H9 (cell line): ENCODE data around the gene CCNB2. TPM values are rescaled to one million over a fixed set of nuclear protein-coding genes. Genes with fewer than 3 reads are reported as not detected.

Experiments
- DNase-seq: peaks from one replicate; pipeline ENCODE4 v3.0.0-alpha.2; 2017
- H2AFZ ChIP-seq: one replicate; pipeline ENCODE4 v1.6.1; 2013; ENCODE audit warnings: mild to moderate bottlenecking, low read length, control low read depth, moderate library complexity
- H2AK5ac ChIP-seq: 2 replicates; pipeline ENCODE4 v1.6.1; 2013; ENCODE audit warnings: low read length, control low read depth, mixed read lengths; ENCODE audit not compliant: insufficient read length
- H2BK120ac ChIP-seq: one replicate; pipeline ENCODE4 v1.6.1; 2013; ENCODE audit warnings: low read depth, mild to moderate bottlenecking, low read length, control low read depth, inconsistent platforms; ENCODE audit not compliant: poor library complexity, severe bottlenecking
- H2BK12ac ChIP-seq: 2 replicates; pipeline ENCODE4 v1.6.1; 2013; ENCODE audit warnings: low read length, control low read depth, mixed read lengths, low read depth; ENCODE audit not compliant: insufficient read length
- H2BK15ac ChIP-seq: 2 replicates; pipeline ENCODE4 v1.6.1; 2013; ENCODE audit warnings: low read depth, low read length, control low read depth
- H2BK20ac ChIP-seq: one replicate; pipeline ENCODE4 v1.6.1; 2013; ENCODE audit warnings: low read depth, mild to moderate bottlenecking, low read length, control low read depth, inconsistent platforms; ENCODE audit not compliant: poor library complexity, severe bottlenecking
- H2BK5ac ChIP-seq: 2 replicates; pipeline ENCODE4 v1.6.1; 2013; ENCODE audit warnings: low read length, control low read depth, mixed read lengths; ENCODE audit not compliant: insufficient read length
- H3K14ac ChIP-seq: 2 replicates; pipeline ENCODE4 v1.6.1; 2013; ENCODE audit warnings: low read length, control low read depth; ENCODE audit not compliant: insufficient read depth
- H3K18ac ChIP-seq: 2 replicates; pipeline ENCODE4 v1.6.1; 2013; ENCODE audit warnings: low read depth, mild to moderate bottlenecking, mixed read lengths, low read length, control low read depth; ENCODE audit not compliant: insufficient read length
- H3K23ac ChIP-seq: 2 replicates; pipeline ENCODE4 v1.6.1; 2013; ENCODE audit warnings: low read length, control low read depth, mixed read lengths, low read depth; ENCODE audit not compliant: insufficient read length
- H3K23me2 ChIP-seq: 2 replicates; pipeline ENCODE4 v1.6.1; 2013; ENCODE audit warnings: low read depth, mild to moderate bottlenecking, mixed read lengths, low read length, control low read depth; ENCODE audit not compliant: insufficient read length, poor library complexity, severe bottlenecking
- H3K27ac ChIP-seq: 2 replicates; pipeline ENCODE4 v1.5.1; 2013; ENCODE audit warnings: low read length, control low read depth, mixed read lengths, low read depth; ENCODE audit not compliant: insufficient read length
- H3K27me3 ChIP-seq: 2 replicates; pipeline ENCODE4 v1.6.1; 2013; ENCODE audit warnings: low read length, control low read depth, inconsistent platforms; ENCODE audit not compliant: insufficient read depth
- H3K4ac ChIP-seq: 2 replicates; pipeline ENCODE4 v1.6.1; 2013; ENCODE audit warnings: low read depth, mild to moderate bottlenecking, control low read depth, inconsistent platforms, low read length, moderate library complexity
- H3K4me1 ChIP-seq: 2 replicates; pipeline ENCODE4 v1.6.1; 2013; ENCODE audit warnings: low read length, control low read depth, inconsistent platforms; ENCODE audit not compliant: insufficient read depth
- H3K4me2 ChIP-seq: 2 replicates; pipeline ENCODE4 v1.6.1; 2013; ENCODE audit warnings: low read length, control low read depth, mixed read lengths; ENCODE audit not compliant: insufficient read length, insufficient read depth
- H3K56ac ChIP-seq: 2 replicates; pipeline ENCODE4 v1.6.1; 2013; ENCODE audit warnings: low read depth, mild to moderate bottlenecking, mixed read lengths, low read length, control low read depth; ENCODE audit not compliant: insufficient read length
- H3K79me1 ChIP-seq: 2 replicates; pipeline ENCODE4 v1.6.1; 2013; ENCODE audit warnings: low read depth, mild to moderate bottlenecking, moderate library complexity, low read length, control low read depth, inconsistent platforms; ENCODE audit not compliant: insufficient read depth, poor library complexity, severe bottlenecking
- H3K79me2 ChIP-seq: 2 replicates; pipeline ENCODE4 v1.6.1; 2013; ENCODE audit warnings: low read length, control low read depth, inconsistent platforms; ENCODE audit not compliant: insufficient read depth
- H3K9ac ChIP-seq: 2 replicates; pipeline ENCODE4 v1.6.1; 2013; ENCODE audit warnings: low read length, control low read depth, mixed read lengths; ENCODE audit not compliant: insufficient read length; ENCODE audit errors: extremely low read depth
- H3K9me3 ChIP-seq: one replicate; pipeline ENCODE4 v1.6.1; 2013; ENCODE audit warnings: low read depth, low read length, inconsistent platforms; ENCODE audit not compliant: control insufficient read depth
- H3T11ph ChIP-seq: one replicate; pipeline ENCODE4 v1.6.1; 2013; ENCODE audit warnings: mild to moderate bottlenecking, low read length, control low read depth, inconsistent platforms
- H4K20me1 ChIP-seq: one replicate; pipeline ENCODE4 v1.6.1; 2013; ENCODE audit not compliant: control insufficient read depth, insufficient read length, insufficient read depth
- H4K5ac ChIP-seq: 2 replicates; pipeline ENCODE4 v1.6.1; 2013; ENCODE audit warnings: low read depth, mild to moderate bottlenecking, mixed read lengths, low read length, control low read depth; ENCODE audit not compliant: insufficient read length
- H4K8ac ChIP-seq: replicated peaks from 2 replicates; pipeline ENCODE4 v1.6.1; 2013; ENCODE audit warnings: low read length, control low read depth, mixed read lengths, low read depth; ENCODE audit not compliant: insufficient read length
- H4K91ac ChIP-seq: 2 replicates; pipeline ENCODE4 v1.6.1; 2013; ENCODE audit warnings: low read depth, mild to moderate bottlenecking, moderate library complexity, mixed read lengths, low read length, control low read depth; ENCODE audit not compliant: insufficient read length
- H3K27ac Mint-ChIP-seq, 3 experiments: 2 replicates in 2 of 3; 3 replicates in 1 of 3; pipeline ENCODE4 v1.8.0; 2020 to 2021; ENCODE audit warnings: mixed read lengths in 3 of 3, mild to moderate bottlenecking in 1 of 3, moderate library complexity in 1 of 3
- H3K27me3 Mint-ChIP-seq: 2 replicates; pipeline ENCODE4 v1.8.0; 2021; ENCODE audit warnings: low read depth, mild to moderate bottlenecking, moderate library complexity, mixed read lengths
- H3K36me3 Mint-ChIP-seq, 3 experiments: 2 replicates in 2 of 3; 3 replicates in 1 of 3; pipeline ENCODE4 v1.8.0; 2020 to 2021; ENCODE audit warnings: low read depth in 3 of 3, mixed read lengths in 3 of 3; ENCODE audit not compliant: insufficient read depth in 1 of 3
- H3K4me1 Mint-ChIP-seq, 2 experiments: 2 replicates each; pipeline ENCODE4 v1.8.0; 2020; ENCODE audit warnings: mixed read lengths in 2 of 2
- H3K4me3 Mint-ChIP-seq, 2 experiments: 2 replicates in 1 of 2; 3 replicates in 1 of 2; pipeline ENCODE4 v1.8.0; 2020 to 2021; ENCODE audit warnings: mild to moderate bottlenecking in 2 of 2, mixed read lengths in 2 of 2, moderate library complexity in 1 of 2
- H3K9me3 Mint-ChIP-seq, 2 experiments: 2 replicates in 1 of 2; 3 replicates in 1 of 2; pipeline ENCODE4 v1.8.0; 2020; ENCODE audit warnings: mild to moderate bottlenecking in 2 of 2, mixed read lengths in 2 of 2, moderate library complexity in 1 of 2
- WGBS: extraction: QIAGEN DNeasy Blood & Tissue Kit; methylation state at CpG from one replicate; pipeline ENCODE4 v1.1.7; 2013; ENCODE audit warnings: missing lambda C conversion rate, low lambda C conversion rate, mixed read lengths; ENCODE audit not compliant: insufficient read length; ENCODE audit errors: extremely low coverage; 5-methylcytosine and 5-hydroxymethylcytosine counted together
- long read RNA-seq: library from polyadenylated mRNA; unstranded; transcript quantifications from one replicate; pipeline ENCODE4 v2.0.0, GENCODE V29; 2020
- total RNA-seq: library from RNA; stranded (reverse); gene quantifications from 2 replicates; pipeline ENCODE4 v1.2.1, GENCODE V29; 2021
- TF ChIP-seq, protein P1 (sequence below): fragments of 200-600 bp; sonication (generic); conservative IDR thresholded peaks from 3 replicates; pipeline ENCODE4 v1.8.0; 2021; ENCODE audit warnings: antibody characterized with exemption, mild to moderate bottlenecking

CCNB2 gene
- total RNA-seq, result 119 and 122 TPM in 2 replicates
- long read RNA-seq, transcript CCNB2-201 (9 exons, 1,556 nt), result major isoform, 1,228 of 1,262 reads
- long read RNA-seq, transcript CCNB2-205 (8 exons, 2,503 nt), result minor isoform, 14 of 1,262 reads
- long read RNA-seq, partial matches to known transcripts, result 7 of 1,262 reads
- long read RNA-seq, other reads (novel, unspliced or antisense), result 13 of 1,262 reads

DNA sequence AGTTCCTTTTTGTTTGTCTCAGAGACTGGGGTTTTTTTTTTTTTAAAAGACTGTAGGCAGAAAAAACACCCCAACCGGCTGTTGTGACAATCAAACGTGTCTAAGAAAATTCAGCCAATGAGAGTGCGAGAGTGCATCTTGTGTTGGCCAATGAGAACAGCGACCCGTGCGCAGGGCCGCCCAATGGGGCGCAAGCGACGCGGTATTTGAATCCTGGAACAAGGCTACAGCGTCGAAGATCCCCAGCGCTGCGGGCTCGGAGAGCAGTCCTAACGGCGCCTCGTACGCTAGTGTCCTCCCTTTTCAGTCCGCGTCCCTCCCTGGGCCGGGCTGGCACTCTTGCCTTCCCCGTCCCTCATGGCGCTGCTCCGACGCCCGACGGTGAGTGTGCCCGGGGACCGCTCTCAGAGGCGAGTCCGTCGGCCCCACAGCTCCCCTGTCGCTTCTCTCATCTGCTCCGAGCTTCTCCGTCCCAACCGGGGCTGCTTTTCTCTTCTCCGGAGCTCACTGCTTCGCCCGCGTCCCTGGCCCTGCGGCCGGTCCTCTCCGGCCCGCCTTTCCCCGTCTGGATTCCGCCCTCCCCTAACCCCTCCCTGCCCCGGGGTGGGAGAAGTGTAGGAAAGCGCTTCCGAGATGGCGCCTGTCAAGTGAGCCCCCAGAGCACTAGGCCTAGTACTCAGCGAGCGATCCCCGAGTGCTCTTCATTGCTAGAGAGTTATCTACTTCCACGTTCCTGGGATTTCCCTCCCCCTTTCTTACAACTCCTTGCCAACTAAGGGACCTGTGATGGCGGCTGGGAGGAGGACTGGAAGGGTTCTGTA is at the start of gene CCNB2:
Gene CCNB2 (plus strand): TSS at position 235 of the 821 bp plus-strand sequence. CDS start 123 bp downstream, at position 358.
- TF ChIP-seq, protein P1, sequence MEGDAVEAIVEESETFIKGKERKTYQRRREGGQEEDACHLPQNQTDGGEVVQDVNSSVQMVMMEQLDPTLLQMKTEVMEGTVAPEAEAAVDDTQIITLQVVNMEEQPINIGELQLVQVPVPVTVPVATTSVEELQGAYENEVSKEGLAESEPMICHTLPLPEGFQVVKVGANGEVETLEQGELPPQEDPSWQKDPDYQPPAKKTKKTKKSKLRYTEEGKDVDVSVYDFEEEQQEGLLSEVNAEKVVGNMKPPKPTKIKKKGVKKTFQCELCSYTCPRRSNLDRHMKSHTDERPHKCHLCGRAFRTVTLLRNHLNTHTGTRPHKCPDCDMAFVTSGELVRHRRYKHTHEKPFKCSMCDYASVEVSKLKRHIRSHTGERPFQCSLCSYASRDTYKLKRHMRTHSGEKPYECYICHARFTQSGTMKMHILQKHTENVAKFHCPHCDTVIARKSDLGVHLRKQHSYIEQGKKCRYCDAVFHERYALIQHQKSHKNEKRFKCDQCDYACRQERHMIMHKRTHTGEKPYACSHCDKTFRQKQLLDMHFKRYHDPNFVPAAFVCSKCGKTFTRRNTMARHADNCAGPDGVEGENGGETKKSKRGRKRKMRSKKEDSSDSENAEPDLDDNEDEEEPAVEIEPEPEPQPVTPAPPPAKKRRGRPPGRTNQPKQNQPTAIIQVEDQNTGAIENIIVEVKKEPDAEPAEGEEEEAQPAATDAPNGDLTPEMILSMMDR, result no peak
- Mint-ChIP-seq H3K36me3 (peaks cover 23 to 33% (median 31%) of the 10 kb centered on the region in 3 experiments), H3K9me3 (no peaks in the 10 kb centered on the region), H3K4me3 (peak within 1 kb of the TSS; percentile 95 to 98), H3K4me1 (peaks cover 8 to 13% of the 10 kb centered on the region in 2 experiments), H3K27me3 (no peaks in the 10 kb centered on the region), H3K27ac (peak within 1 kb of the TSS; percentile 97 to 99 (median 98))
- peak within 1 kb of the TSS; percentile 11 for H4K5ac ChIP-seq
- peak; percentile 94 for DNase-seq
- peak within 1 kb of the TSS; percentile 97 for H3K18ac ChIP-seq
- H3K27me3 ChIP-seq, result no peaks in the 10 kb centered on the region
- H3K56ac ChIP-seq, result no peak within 1 kb of the TSS
- peak within 1 kb of the TSS; percentile 38 for H3K27ac ChIP-seq
- H3K4ac ChIP-seq, result no peak within 1 kb of the TSS; the same call in 1 of the 2 replicates
- H3K9me3 ChIP-seq, result no peaks in the 10 kb centered on the region
- H2BK15ac ChIP-seq, result no peak within 1 kb of the TSS
- H3K23ac ChIP-seq, result no peak within 1 kb of the TSS
- H3K9ac ChIP-seq, result peak within 1 kb of the TSS; percentile 83
- no peaks in the 10 kb centered on the region for H3K79me1 ChIP-seq
- H3T11ph ChIP-seq, result peak within 1 kb of the TSS; percentile 38
- no peak within 1 kb of the TSS for H2BK12ac ChIP-seq
- peak within 1 kb of the TSS; percentile 81 for H3K4me2 ChIP-seq
- no peaks in the 10 kb centered on the region for H3K79me2 ChIP-seq
- no peaks in the 10 kb centered on the region for H4K20me1 ChIP-seq
- no peak within 1 kb of the TSS for H4K8ac ChIP-seq
- H3K23me2 ChIP-seq, result peaks cover 9% of the 10 kb centered on the region
- H4K91ac ChIP-seq, result no peak within 1 kb of the TSS
- no peak within 1 kb of the TSS for H2BK120ac ChIP-seq
- peak within 1 kb of the TSS; percentile 94 for H2AFZ ChIP-seq
- no peaks in the 10 kb centered on the region for H3K4me1 ChIP-seq
- H3K14ac ChIP-seq, result peak within 1 kb of the TSS; percentile 97; the same call in 1 of the 2 replicates
- H2AK5ac ChIP-seq, result no peak within 1 kb of the TSS
- WGBS, result no CpG with 5 or more reads among the region's 57 CpGs
- no peak within 1 kb of the TSS for H2BK20ac ChIP-seq
- H2BK5ac ChIP-seq, result no peak within 1 kb of the TSS
